K562 (cell line): Measurements from ENCODE around the gene RNF115. TPM values are rescaled to one million over a fixed set of nuclear protein-coding genes. Genes with fewer than 3 reads are reported as not detected.

Source experiments
- ATAC-seq: fragments of 200-7000 bp; cut with Tn5 transposase; 3 replicates; pipeline ENCODE4 v1.9.1; 2020; ENCODE audit warnings: moderate library complexity
- BruUV-seq: library from RNA; stranded (reverse); fragments of 400-500 nt; replicated peaks from 2 replicates; lab custom pipeline; 2021; lab: Mats Ljungman, UMichigan
- CTCF ChIA-PET: fragments of 300-600 bp; formaldehyde crosslinking; extraction: SDS; loops from one replicate; lab custom pipeline; 2021; ENCODE audit warnings: low intra/inter-chr PET ratio; lab: Yijun Ruan, JAX
- POLR2A ChIA-PET: fragments of 300-600, 350-650 bp; sonication (Branson Sonifier 250); formaldehyde crosslinking; extraction: SDS; loops from one replicate; lab custom pipeline; 2021; ENCODE audit warnings: antibody characterized with exemption, inconsistent platforms; lab: Yijun Ruan, JAX
- DNase-seq, 4 experiments: peaks; one replicate each; pipeline versions ENCODE4 v3.0.0 to v3.0.0-alpha.2; 2011 to 2018; ENCODE audit warnings: low spot score in 3 of 4, mixed read lengths in 3 of 4; ENCODE audit errors: extremely low read depth in 1 of 4
- FAIRE-seq: peaks from 2 replicates; lab custom pipeline; 2011; peaks lifted over from hg19 to GRCh38; lab: Jason Lieb, UNC
- H2AFZ ChIP-seq: 2 replicates; pipeline ENCODE4 v1.6.0; 2011; ENCODE audit warnings: low read depth, low read length, control low read depth, inconsistent platforms
- H3K27ac ChIP-seq: fragments of 200-600 bp; 3 replicates; pipeline ENCODE4 v1.8.0; 2011; ENCODE audit warnings: low read depth, mild to moderate bottlenecking, control low read depth, inconsistent platforms, low read length, moderate library complexity, mixed read lengths; ENCODE audit errors: extremely low read depth
- H3K27me3 ChIP-seq, 2 experiments: fragments of 300-600 bp in 1 of 2; 2 replicates in 1 of 2; 3 replicates in 1 of 2; pipeline versions ENCODE4 v1.6.0 to v1.8.0; 2011; ENCODE audit warnings: inconsistent platforms in 2 of 2, low read length in 2 of 2, mild to moderate bottlenecking in 1 of 2, mixed read lengths in 1 of 2, moderate library complexity in 1 of 2; ENCODE audit not compliant: control insufficient read depth in 2 of 2, insufficient read depth in 2 of 2
- H3K36me3 ChIP-seq: fragments of 300-600 bp; 3 replicates; pipeline ENCODE4 v1.8.0; 2011; ENCODE audit warnings: mild to moderate bottlenecking, low read length, inconsistent platforms; ENCODE audit not compliant: control insufficient read depth, insufficient read depth
- H3K4me1 ChIP-seq, 2 experiments: fragments of 200-600 bp in 1 of 2; replicated peaks in 1 of 2; 2 replicates in 1 of 2; 3 replicates in 1 of 2; pipeline versions ENCODE4 v1.5.1 to v1.8.0; 2011; ENCODE audit warnings: inconsistent platforms in 2 of 2, low read length in 2 of 2, mild to moderate bottlenecking in 1 of 2, mixed read lengths in 1 of 2, moderate library complexity in 1 of 2; ENCODE audit not compliant: control insufficient read depth in 2 of 2, insufficient read depth in 2 of 2
- H3K4me2 ChIP-seq: 2 replicates; pipeline ENCODE4 v1.6.1; 2011; ENCODE audit warnings: low read length, control low read depth, inconsistent platforms, mixed read lengths; ENCODE audit not compliant: insufficient read depth
- H3K4me3 ChIP-seq: fragments of 200-600 bp; sonication (generic), shearing (Covaris generic); 2 replicates; pipeline ENCODE4 v1.5.1; 2016; ENCODE audit warnings: control low read depth, inconsistent platforms
- H3K79me2 ChIP-seq: fragments of 200-600 bp; 3 replicates; pipeline ENCODE4 v1.8.0; 2011; ENCODE audit warnings: low read length, inconsistent platforms; ENCODE audit not compliant: control insufficient read depth, insufficient read depth
- H3K9ac ChIP-seq, 2 experiments: 2 replicates each; pipeline versions ENCODE4 v1.6.0 to v1.6.1; 2011; ENCODE audit warnings: low read depth in 2 of 2, low read length in 2 of 2, control low read depth in 1 of 2, inconsistent platforms in 1 of 2, mild to moderate bottlenecking in 1 of 2, mixed read lengths in 1 of 2; ENCODE audit not compliant: insufficient read depth in 1 of 2
- H3K9me1 ChIP-seq: one replicate; pipeline ENCODE4 v1.6.0; 2011; ENCODE audit warnings: inconsistent platforms, mild to moderate bottlenecking, low read length, moderate library complexity; ENCODE audit not compliant: control insufficient read depth, insufficient read depth
- H3K9me3 ChIP-seq: replicated peaks from 2 replicates; pipeline ENCODE4 v1.5.1; 2011; ENCODE audit warnings: low read depth, low read length, inconsistent platforms; ENCODE audit not compliant: control insufficient read depth, insufficient read depth
- H4K20me1 ChIP-seq: replicated peaks from 2 replicates; pipeline ENCODE4 v1.6.1; 2011; ENCODE audit warnings: low read length, inconsistent platforms, mixed read lengths; ENCODE audit not compliant: control insufficient read depth, insufficient read depth
- BCLAF1 ChIP-seq, 2 experiments: fragments of 450-650 bp in 1 of 2; IDR thresholded peaks; 2 replicates each; pipeline ENCODE4 v1.6.1; 2011 to 2017; ENCODE audit warnings: low read depth in 2 of 2, antibody characterized with exemption in 1 of 2, borderline replicate concordance in 1 of 2, low read length in 1 of 2, mild to moderate bottlenecking in 1 of 2, mixed read lengths in 1 of 2; ENCODE audit not compliant: control insufficient read depth in 1 of 2
- MAFK ChIP-seq: IDR thresholded peaks from 2 replicates; pipeline ENCODE4 v1.6.1; 2011; ENCODE audit warnings: low read length, improper control_type of control experiment
- SPI1 ChIP-seq: IDR thresholded peaks from 2 replicates; pipeline ENCODE4 v1.6.1; 2011; ENCODE audit warnings: low read depth, low read length, control low read depth, borderline replicate concordance
- WGBS: fragments of 100-300 bp; shearing (Covaris generic); methylation state at CpG from one replicate; pipeline ENCODE4 v1.1.6; 2016; ENCODE audit warnings: low coverage, mixed read lengths; ENCODE audit not compliant: insufficient coverage; ENCODE audit errors: missing lambda C conversion rate; 5-methylcytosine and 5-hydroxymethylcytosine counted together
- in situ Hi-C: fragments of 300-500 bp; cut with MboI; formaldehyde crosslinking; loops from 4 replicates; pipeline ENCODE4 v1.15.0; 2018; ENCODE audit warnings: inconsistent platforms, mixed read lengths
- intact Hi-C: fragments of 100-400 bp; cut with micrococcal nuclease; formaldehyde crosslinking; loops from 2 replicates; pipeline ENCODE4 v1.14.2; 2022
- polyA plus RNA-seq, 8 experiments: library from polyadenylated mRNA; depleted of rRNA in 4 of 8; stranded (reverse) in 5 of 8; unstranded in 3 of 8; fragments of >200 nt; fragmentation: Nextera tagmentation in 2 of 8; fragmentation: Illumina TruSeq in 1 of 8; extraction: Ambion mirVana in 2 of 8; extraction: Trizol in 1 of 8; gene quantifications; 2 replicates each; pipeline versions ENCODE4 v1.2.1 to v1.2.3, GENCODE V29; 2011 to 2014; ENCODE audit warnings: inconsistent platforms in 1 of 8, missing spikeins in 1 of 8
- total RNA-seq, 7 experiments: library from RNA; depleted of rRNA in 6 of 7; stranded (reverse); fragments of >200 nt in 6 of 7; fragmentation: Illumina TruSeq in 2 of 7; extraction: Trizol in 2 of 7; gene quantifications; 2 replicates each; pipeline versions ENCODE4 v1.2.1 to v1.2.3, GENCODE V29; 2011 to 2021; ENCODE audit warnings: low replicate concordance in 1 of 7

RNF115 gene
- total and polyA plus RNA-seq, 9 of the 15 experiments (the other 6 are each of a cell fraction or from before 2014, with no cell fraction given): 1.9 to 14.3 (median 9.5) TPM

DNA sequence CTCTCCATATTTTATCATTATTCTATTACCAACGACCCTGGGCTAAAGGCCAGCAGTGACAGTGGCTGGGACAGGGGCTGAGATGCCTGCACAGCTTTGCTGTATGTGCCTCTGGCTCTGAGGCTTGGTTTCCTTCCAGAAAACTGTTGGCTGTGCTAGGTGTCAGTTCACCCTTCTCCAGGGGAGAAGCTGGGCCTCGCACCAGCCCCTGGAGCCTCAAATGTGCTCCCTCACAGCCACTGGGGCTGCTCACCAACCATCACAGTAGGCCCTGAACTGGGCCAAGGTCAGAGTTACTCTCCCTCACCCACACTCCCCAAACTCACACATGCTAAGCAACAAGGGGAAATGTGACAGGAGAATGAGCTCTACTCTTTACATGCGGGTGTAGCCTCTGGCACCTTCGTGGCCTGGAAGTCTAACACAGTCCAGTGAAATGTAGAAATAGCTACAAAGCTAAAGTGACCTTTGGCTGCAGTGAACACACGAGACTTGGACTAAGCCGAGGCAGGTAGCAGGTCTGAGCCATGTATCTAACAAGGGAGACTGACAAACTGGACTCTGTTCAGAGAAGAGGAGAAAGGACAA is 109.3 kb downstream of the RNF115 start:
- Histone ChIP-seq H3K9ac (0 out of 4 replicates have a peak overlapping the region, but pooled peaks of 1 of the 2 experiments have one; percentile 8), H3K9me1 (no peaks in the 10 kb centered on the region), H3K27me3 (0 out of 5 replicates have a peak, but pooled peaks cover 0 to 11% of the 10 kb centered on the region in 2 experiments), H3K4me2 (no peak overlapping the region), H3K4me3 (no peak overlapping the region), H3K36me3 (no peaks in the 10 kb centered on the region), H3K9me3 (no peaks in the 10 kb centered on the region), H2AFZ (no peak overlapping the region), H3K4me1 (no peaks in the 10 kb centered on the region), H3K27ac (no peak overlapping the region), H4K20me1 (no peaks in the 10 kb centered on the region), H3K79me2 (no peaks in the 10 kb centered on the region)
- TF ChIP-seq MAFK: no peak
- no peak for TF ChIP-seq SPI1
- no peak for TF ChIP-seq BCLAF1 (IDR thresholded peaks at IDR 0.05; ENCODE audit: borderline replicate concordance in 1 of 2, control insufficient read depth in 1 of 2, low read depth in 2 of 2, low read length in 1 of 2)
- in situ Hi-C loops (no loop called here), intact Hi-C loops (no loop called here)
- no TSS peak for BruUV-seq
- DNase-seq (no peak), ATAC-seq (peak; percentile 20; the same call in 1 of the 3 replicates), FAIRE-seq (no peak)
- ChIA-PET CTCF (no interaction called here), POLR2A (interaction anchor here (1.3 kb wide), 1 partner anchor 15 kb away, joined by 5 read pairs; no protein-coding TSS in a partner anchor)
- 23% methylated on average over 5 of the region's 6 CpGs for WGBS
